Neural cell (in vitro differentiated cells): ENCODE results near the gene ITGB7. TPM values are rescaled to one million over a fixed set of nuclear protein-coding genes. Genes with fewer than 3 reads are reported as not detected.

Experiments
- H2AFZ ChIP-seq: fragments of 200-600, 300-800 bp; sonication (generic), shearing (Covaris generic); 2 replicates; pipeline ENCODE4 v1.6.0; 2014; ENCODE audit warnings: low read depth, mild to moderate bottlenecking, antibody characterized with exemption, low read length, moderate library complexity
- H3F3A ChIP-seq: fragments of 200-600 bp; shearing (Covaris generic); 2 replicates; pipeline ENCODE4 v1.6.1; 2016; ENCODE audit warnings: mild to moderate bottlenecking, moderate library complexity, mixed read lengths, antibody characterized with exemption, low read length; ENCODE audit not compliant: insufficient read depth, poor library complexity, severe bottlenecking
- H3K27ac ChIP-seq: fragments of 200-600, 300-800 bp; sonication (generic), shearing (Covaris generic); 2 replicates; pipeline ENCODE4 v1.5.1; 2014; ENCODE audit warnings: mild to moderate bottlenecking, low read length, moderate library complexity
- H3K27me3 ChIP-seq: fragments of 300-800, 200-600 bp; sonication (generic), shearing (Covaris generic); 2 replicates; pipeline ENCODE4 v1.6.0; 2014; ENCODE audit warnings: mild to moderate bottlenecking, low read depth, low read length, moderate library complexity; ENCODE audit not compliant: insufficient read depth
- H3K36me3 ChIP-seq: fragments of 300-800, 200-600 bp; sonication (generic), shearing (Covaris generic); 2 replicates; pipeline ENCODE4 v1.5.1; 2014; ENCODE audit warnings: mild to moderate bottlenecking, antibody characterized with exemption, low read length, moderate library complexity; ENCODE audit not compliant: insufficient read depth
- H3K4me2 ChIP-seq: fragments of 300-800, 200-600 bp; sonication (generic), shearing (Covaris generic); 2 replicates; pipeline ENCODE4 v1.6.0; 2014; ENCODE audit warnings: mild to moderate bottlenecking, low read length
- H3K4me3 ChIP-seq: fragments of 300-800, 200-600 bp; sonication (generic), shearing (Covaris generic); 2 replicates; pipeline ENCODE4 v1.5.1; 2014; ENCODE audit warnings: mild to moderate bottlenecking, low read length, moderate library complexity
- H3K79me2 ChIP-seq: fragments of 200-600 bp; shearing (Covaris generic); replicated peaks from 2 replicates; pipeline ENCODE4 v1.6.0; 2014; ENCODE audit warnings: mild to moderate bottlenecking, low read length, moderate library complexity; ENCODE audit not compliant: insufficient read depth
- H3K9ac ChIP-seq: fragments of 300-800, 200-600 bp; sonication (generic), shearing (Covaris generic); 2 replicates; pipeline ENCODE4 v1.6.1; 2016; ENCODE audit warnings: mild to moderate bottlenecking, low read length, mixed read lengths
- H3K9me2 ChIP-seq: fragments of 200-600 bp; shearing (Covaris generic); 2 replicates; pipeline ENCODE4 v1.6.1; 2016; ENCODE audit warnings: mild to moderate bottlenecking, low read length, mixed read lengths; ENCODE audit not compliant: insufficient read depth
- H3K9me3 ChIP-seq: fragments of 200-600, 300-800 bp; sonication (generic), shearing (Covaris generic); 2 replicates; pipeline ENCODE4 v1.6.1; 2016; ENCODE audit warnings: mild to moderate bottlenecking, mixed run types, low read length, moderate library complexity, mixed read lengths
- H4K20me1 ChIP-seq: fragments of 200-600 bp; shearing (Covaris generic); 2 replicates; pipeline ENCODE4 v1.6.1; 2016; ENCODE audit warnings: mild to moderate bottlenecking, mixed run types; ENCODE audit not compliant: insufficient read depth
- EP300 ChIP-seq: fragments of 450-650 bp; conservative IDR thresholded peaks from 2 replicates; pipeline ENCODE4 v1.6.1; 2014; ENCODE audit warnings: antibody characterized with exemption, mild to moderate bottlenecking, moderate library complexity; ENCODE audit not compliant: poor library complexity, severe bottlenecking
- EZH2 ChIP-seq: fragments of 200-600, 300-800 bp; shearing (Covaris generic), sonication (generic); IDR thresholded peaks from 2 replicates; pipeline ENCODE4 v1.6.1; 2014; ENCODE audit warnings: antibody characterized with exemption, low read length, borderline replicate concordance, mild to moderate bottlenecking; ENCODE audit not compliant: insufficient read depth, poor library complexity, severe bottlenecking
- MXI1 ChIP-seq: fragments of 450-650 bp; conservative IDR thresholded peaks from 2 replicates; pipeline ENCODE4 v1.6.1; 2014; ENCODE audit warnings: antibody characterized with exemption, mild to moderate bottlenecking; ENCODE audit not compliant: poor library complexity, severe bottlenecking
- RAD21 ChIP-seq: fragments of 450-650 bp; conservative IDR thresholded peaks from 2 replicates; pipeline ENCODE4 v1.6.1; 2014; ENCODE audit warnings: antibody characterized with exemption, mild to moderate bottlenecking, moderate library complexity
- REST ChIP-seq: IDR thresholded peaks from 2 replicates; pipeline ENCODE4 v1.6.1; 2012; ENCODE audit warnings: borderline replicate concordance
- SMC3 ChIP-seq: fragments of 450-650 bp; conservative IDR thresholded peaks from 2 replicates; pipeline ENCODE4 v1.6.1; 2014; ENCODE audit warnings: antibody characterized with exemption, mild to moderate bottlenecking, moderate library complexity; ENCODE audit not compliant: poor library complexity
- TAF1 ChIP-seq: IDR thresholded peaks from 2 replicates; pipeline ENCODE4 v1.6.1; 2012; ENCODE audit warnings: low read depth
- polyA plus RNA-seq: library from polyadenylated mRNA; depleted of rRNA; stranded (reverse); fragments of >200 nt; gene quantifications from 2 replicates; pipeline ENCODE4 v1.2.3, GENCODE V29; 2014
- TF ChIP-seq, protein P1 (sequence below): fragments of 450-650 bp; IDR thresholded peaks from 2 replicates; pipeline ENCODE4 v1.5.1; 2014; ENCODE audit warnings: antibody characterized with exemption, mild to moderate bottlenecking, moderate library complexity; ENCODE audit not compliant: poor library complexity, severe bottlenecking

ITGB7 gene
- polyA plus RNA-seq, 1 donor from 2014 or later, result not detected

GRCh38 chr12:53196486-53196885 lies 10.6 kb downstream of the ITGB7 start:
- Histone ChIP-seq H3K9me2 (no peaks in the 10 kb centered on the region), H3K9ac (no peak overlapping the region), H3K4me2 (no peak overlapping the region), H3K79me2 (no peaks in the 10 kb centered on the region), H3K36me3 (no peaks in the 10 kb centered on the region), H3K4me3 (no peak overlapping the region), H2AFZ (no peak overlapping the region), H3F3A (no peaks in the 10 kb centered on the region), H3K27me3 (peaks cover 18% of the 10 kb centered on the region), H4K20me1 (no peaks in the 10 kb centered on the region), H3K9me3 (no peaks in the 10 kb centered on the region), H3K27ac (no peak overlapping the region)
- no peak for TF ChIP-seq EZH2
- no peak for TF ChIP-seq REST
- TF ChIP-seq, protein P1, sequence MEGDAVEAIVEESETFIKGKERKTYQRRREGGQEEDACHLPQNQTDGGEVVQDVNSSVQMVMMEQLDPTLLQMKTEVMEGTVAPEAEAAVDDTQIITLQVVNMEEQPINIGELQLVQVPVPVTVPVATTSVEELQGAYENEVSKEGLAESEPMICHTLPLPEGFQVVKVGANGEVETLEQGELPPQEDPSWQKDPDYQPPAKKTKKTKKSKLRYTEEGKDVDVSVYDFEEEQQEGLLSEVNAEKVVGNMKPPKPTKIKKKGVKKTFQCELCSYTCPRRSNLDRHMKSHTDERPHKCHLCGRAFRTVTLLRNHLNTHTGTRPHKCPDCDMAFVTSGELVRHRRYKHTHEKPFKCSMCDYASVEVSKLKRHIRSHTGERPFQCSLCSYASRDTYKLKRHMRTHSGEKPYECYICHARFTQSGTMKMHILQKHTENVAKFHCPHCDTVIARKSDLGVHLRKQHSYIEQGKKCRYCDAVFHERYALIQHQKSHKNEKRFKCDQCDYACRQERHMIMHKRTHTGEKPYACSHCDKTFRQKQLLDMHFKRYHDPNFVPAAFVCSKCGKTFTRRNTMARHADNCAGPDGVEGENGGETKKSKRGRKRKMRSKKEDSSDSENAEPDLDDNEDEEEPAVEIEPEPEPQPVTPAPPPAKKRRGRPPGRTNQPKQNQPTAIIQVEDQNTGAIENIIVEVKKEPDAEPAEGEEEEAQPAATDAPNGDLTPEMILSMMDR, result no peak
- TF ChIP-seq TAF1, result no peak
- TF ChIP-seq SMC3, result no peak
- no peak for TF ChIP-seq MXI1

GRCh38 chr12:53195516-53196420 lies 11.3 kb downstream of the ITGB7 start:
- no peak overlapping the region for H2AFZ ChIP-seq

More at GRCh38 chr12:53195516-53196420, 11.3 kb downstream of the ITGB7 start:
- Histone ChIP-seq H3K27me3 (peaks cover 18% of the 10 kb centered on the region), H3K79me2 (no peaks in the 10 kb centered on the region), H4K20me1 (no peaks in the 10 kb centered on the region), H3K4me2 (no peak overlapping the region), H3K9ac (no peak overlapping the region), H3K36me3 (no peaks in the 10 kb centered on the region), H3K4me3 (no peak overlapping the region), H3K27ac (no peak overlapping the region), H3K9me3 (no peaks in the 10 kb centered on the region), H3F3A (no peaks in the 10 kb centered on the region), H3K9me2 (no peaks in the 10 kb centered on the region)
- TF ChIP-seq RAD21 (no peak), EP300 (no peak), REST (no peak), MXI1 (no peak), EZH2 (no peak)
- TF ChIP-seq, protein P1, result no peak
